ENCODE results near the gene CKM. TPM values are rescaled to one million over a fixed set of nuclear protein-coding genes. Genes with fewer than 3 reads are reported as not detected.
"Not testable (repeated sequence)": the region's sequence is repeated elsewhere in the genome, so short reads cannot be mapped to it uniquely, and the experiment has no call there.

The CKM gene
- total RNA-seq, 2 experiments from 2014 or later = not detected

DNA sequence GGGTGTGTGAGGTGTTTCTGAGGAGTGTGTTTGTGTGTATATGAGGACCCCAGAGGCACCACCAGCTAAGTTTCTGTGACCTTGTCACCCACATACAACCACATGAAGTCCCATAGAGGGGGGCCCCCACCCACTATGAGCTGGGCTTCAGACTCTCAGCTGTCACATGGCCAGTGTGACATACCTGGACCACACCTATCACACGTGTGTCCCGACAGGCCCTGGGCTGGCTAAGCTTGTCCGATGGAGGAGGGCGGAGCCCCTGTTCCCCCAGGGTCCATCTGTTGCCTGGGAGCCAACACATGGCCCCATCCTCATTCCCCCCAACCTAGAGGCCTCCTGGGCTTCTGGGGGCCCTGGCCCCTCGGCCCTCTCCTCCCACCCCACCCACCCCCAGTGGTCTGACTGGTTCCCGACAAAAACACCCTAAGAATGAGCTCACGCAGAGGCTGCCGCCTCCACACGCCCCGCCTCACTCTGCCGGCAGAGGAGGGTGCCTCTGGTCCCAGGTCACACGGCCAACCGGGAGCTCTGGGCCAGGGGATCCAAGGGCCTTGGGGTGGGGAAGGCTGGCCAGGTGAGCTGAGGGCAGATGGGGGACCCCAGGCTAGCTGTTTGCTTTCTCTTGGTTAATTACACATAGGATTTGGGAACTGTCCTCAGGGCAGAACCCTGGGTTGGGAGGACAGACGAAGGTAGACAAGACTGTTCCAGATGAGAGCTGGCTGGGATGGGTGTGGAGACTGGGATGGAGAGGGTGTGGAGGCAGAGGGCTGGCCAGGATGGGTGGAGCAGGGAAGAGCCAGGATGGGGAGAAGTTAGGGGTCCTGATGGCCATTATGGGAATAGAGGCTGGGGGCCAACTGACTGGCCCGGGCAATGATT lies 22.2 kb upstream of the CKM start:
- no peaks in the 10 kb centered on the region for H3K9me3 Mint-ChIP-seq
- no peaks in the 10 kb centered on the region for H3K36me3 Mint-ChIP-seq (ENCODE audit: low read depth)
- ChIA-PET POLR2A (no interaction called here), CTCF (interaction anchor here (0.7 kb wide), 1 partner anchor 279 kb away, joined by 4 read pairs; no protein-coding TSS in a partner anchor)
- H3K27me3 Mint-ChIP-seq = peaks cover 13% of the 10 kb centered on the region
- no peak for DNase-seq
- no peak overlapping the region for H3K4me3 Mint-ChIP-seq
- no peak overlapping the region for H3K27ac Mint-ChIP-seq
- H3K4me1 Mint-ChIP-seq = peaks cover 3% of the 10 kb centered on the region

DNA sequence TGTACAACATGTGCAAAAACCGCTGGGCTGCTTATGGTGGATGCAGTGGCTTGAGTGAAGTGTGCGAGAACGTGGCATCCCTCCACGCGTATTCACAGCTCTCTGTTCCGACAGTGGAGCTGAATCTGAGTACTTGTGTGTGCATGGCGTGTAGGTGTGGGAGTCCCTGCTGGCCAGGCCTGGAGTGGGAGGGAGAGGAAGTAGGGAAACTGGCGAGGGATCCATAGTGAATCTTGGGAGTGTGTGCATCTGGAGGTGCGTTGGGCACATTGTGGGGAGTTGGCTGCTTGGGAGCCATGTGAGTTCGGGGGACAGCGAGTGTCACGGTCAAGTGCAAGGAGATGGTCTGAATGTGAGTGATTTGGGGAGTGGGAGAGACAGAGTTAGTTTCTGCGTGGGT lies 20.2 kb upstream of the CKM start:
- peaks cover 7% of the 10 kb centered on the region for H3K4me1 Mint-ChIP-seq
- no peaks in the 10 kb centered on the region for H3K9me3 Mint-ChIP-seq
- ChIA-PET CTCF (no interaction called here), POLR2A (no interaction called here)
- H3K4me3 Mint-ChIP-seq = no peak overlapping the region
- DNase-seq = no peak
- H3K27ac Mint-ChIP-seq = no peak overlapping the region
- H3K27me3 Mint-ChIP-seq = peaks cover 13% of the 10 kb centered on the region
- H3K36me3 Mint-ChIP-seq (ENCODE audit: low read depth) = no peaks in the 10 kb centered on the region

DNA sequence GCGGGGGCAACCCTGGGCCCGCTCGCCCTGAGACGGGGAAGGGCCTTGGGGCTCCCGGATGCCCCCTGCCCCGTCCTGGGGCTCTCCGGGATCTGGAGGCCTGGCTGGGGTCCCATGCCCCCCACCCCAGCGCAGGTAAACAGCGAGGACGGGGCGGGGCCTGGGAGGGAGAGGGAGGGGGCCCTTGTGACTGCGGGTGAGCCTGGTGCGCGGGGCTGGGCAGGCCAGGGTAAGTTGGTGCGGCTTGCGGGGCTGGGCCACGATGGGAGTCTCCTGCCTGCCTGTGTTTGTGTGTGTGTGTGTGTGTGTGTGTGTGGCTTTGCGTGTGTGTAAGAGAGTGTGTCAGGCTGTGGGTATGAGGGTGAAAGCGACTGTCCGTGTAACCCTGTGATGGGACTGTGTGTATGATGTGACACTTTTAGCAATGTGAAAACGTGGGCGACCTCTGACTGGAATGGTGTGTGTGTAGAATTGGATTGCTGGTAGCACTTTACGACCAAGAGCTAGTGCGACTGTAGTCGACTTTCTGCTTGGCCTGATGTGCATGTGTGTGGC lies 18.3 kb upstream of the CKM start:
- Mint-ChIP-seq H3K4me3 (no peak overlapping the region), H3K27me3 (peaks cover 16% of the 10 kb centered on the region), H3K9me3 (no peaks in the 10 kb centered on the region), H3K36me3 (ENCODE audit: low read depth) (no peaks in the 10 kb centered on the region), H3K4me1 (peaks cover 7% of the 10 kb centered on the region), H3K27ac (no peak overlapping the region)
- POLR2A ChIA-PET = interaction anchor here (0.6 kb wide), 1 partner anchor 519 kb away, joined by 5 read pairs; no protein-coding TSS in a partner anchor
- CTCF ChIA-PET = interaction anchor here (1.8 kb wide), 1 partner anchor 138 kb away, joined by 4 read pairs; no protein-coding TSS in a partner anchor
- DNase-seq = no peak

- Mint-ChIP-seq H3K4me1 (peaks cover 7% of the 10 kb centered on the region), H3K4me3 (peak within 1 kb of the TSS; percentile 15), H3K27me3 (peaks cover 13% of the 10 kb centered on the region), H3K27ac (no peak within 1 kb of the TSS), H3K36me3 (ENCODE audit: low read depth) (no peaks in the 10 kb centered on the region), H3K9me3 (no peaks in the 10 kb centered on the region)
- peak; percentile 41 for DNase-seq
- POLR2A ChIA-PET = no interaction called here
- CTCF ChIA-PET = interaction anchor here (1.5 to 2.0 kb wide), 3 partner anchors 14 to 138 kb away, joined by 3 to 5 read pairs (median 4); no protein-coding TSS in a partner anchor
Observed at GRCh38 chr19:45340232-45340898, 17.7 kb upstream of the CKM start, which contains the start of gene KLC3. KLC3 (plus strand) TSS chr19:45340750; CDS start chr19:45345542, 4,792 bp downstream.

GRCh38 chr19:45339629-45340028 lies 17.0 kb upstream of the CKM start:
- H3K4me3 Mint-ChIP-seq = no peak overlapping the region
- no peaks in the 10 kb centered on the region for H3K36me3 Mint-ChIP-seq (ENCODE audit: low read depth)

GRCh38 chr19:45336696-45337251 lies 14.1 kb upstream of the CKM start:
- POLR2A ChIA-PET = no interaction called here
- no peak for DNase-seq
- no peak overlapping the region for H3K4me3 Mint-ChIP-seq
- H3K9me3 Mint-ChIP-seq = no peaks in the 10 kb centered on the region
- H3K4me1 Mint-ChIP-seq = peaks cover 7% of the 10 kb centered on the region
- peaks cover 9% of the 10 kb centered on the region for H3K27me3 Mint-ChIP-seq
- H3K27ac Mint-ChIP-seq = no peak overlapping the region
- H3K36me3 Mint-ChIP-seq (ENCODE audit: low read depth) = no peaks in the 10 kb centered on the region
- CTCF ChIA-PET = interaction anchor here (0.6 to 1.4 kb wide), 4 partner anchors 10 to 658 kb away, joined by 3 to 5 read pairs (median 4); partner anchors contain the start of gene CCDC61

More at GRCh38 chr19:45339629-45340028, 17.0 kb upstream of the CKM start:
- ChIA-PET CTCF (interaction anchor here (0.8 to 2.1 kb wide), 11 partner anchors 13 to 247 kb away, joined by 3 to 6 read pairs (median 4); partner anchors contain the start of gene PPP1R37), POLR2A (no interaction called here)
- Mint-ChIP-seq H3K4me1 (peaks cover 7% of the 10 kb centered on the region), H3K27me3 (peaks cover 12% of the 10 kb centered on the region), H3K9me3 (no peaks in the 10 kb centered on the region), H3K27ac (no peak overlapping the region)
- DNase-seq = no peak

- H3K36me3 Mint-ChIP-seq (ENCODE audit: low read depth); POLR2A ChIA-PET; H3K27ac Mint-ChIP-seq; CTCF ChIA-PET; H3K4me3 Mint-ChIP-seq; DNase-seq; H3K4me1 Mint-ChIP-seq; H3K27me3 Mint-ChIP-seq; H3K9me3 Mint-ChIP-seq: not testable (repeated sequence)
Observed at GRCh38 chr19:45334881-45335280, 12.2 kb upstream of the CKM start.

DNA sequence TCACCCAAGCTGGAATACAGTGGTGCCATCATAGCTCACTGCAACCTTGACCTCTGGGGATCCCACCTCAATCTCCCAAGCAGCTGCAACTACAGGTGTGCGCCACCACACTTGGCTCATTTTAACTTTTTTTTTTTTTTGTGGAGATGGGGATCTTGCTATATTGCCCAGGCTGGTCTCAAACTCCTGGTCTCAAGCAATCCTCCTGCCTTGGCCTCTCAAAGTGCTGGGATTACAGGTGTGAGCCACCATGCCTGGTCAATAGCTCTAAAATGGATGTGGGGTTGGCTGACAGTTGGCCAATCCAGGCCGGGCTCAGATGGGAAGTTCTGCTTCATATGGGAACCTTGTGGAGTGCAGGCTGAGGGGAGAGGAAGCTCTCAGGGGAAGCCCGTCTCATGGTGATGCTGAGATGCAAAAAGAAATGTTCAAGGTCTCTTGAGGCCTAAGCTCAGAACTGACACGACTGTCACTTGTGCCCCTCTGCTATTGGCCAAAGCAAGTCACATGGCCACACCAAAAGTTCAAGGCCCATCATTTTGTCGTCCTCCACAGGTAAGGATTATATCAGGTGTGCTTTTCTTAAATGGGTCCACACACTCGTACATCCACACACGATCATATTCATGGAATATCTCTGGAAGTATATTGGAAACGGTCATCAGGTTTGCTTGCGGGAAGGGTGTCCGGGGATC lies 11.1 kb upstream of the CKM start:
- no peak for DNase-seq
- Mint-ChIP-seq H3K36me3 (ENCODE audit: low read depth) (no peaks in the 10 kb centered on the region), H3K27ac (no peak overlapping the region), H3K4me1 (peaks cover 3% of the 10 kb centered on the region), H3K4me3 (no peak overlapping the region), H3K27me3 (peaks cover 4% of the 10 kb centered on the region), H3K9me3 (no peaks in the 10 kb centered on the region)
- POLR2A ChIA-PET = no interaction called here
- CTCF ChIA-PET = no interaction called here

- ChIA-PET POLR2A (no interaction called here), CTCF (no interaction called here)
- no peak overlapping the region for H3K27ac Mint-ChIP-seq
- peaks cover under 1% of the 10 kb centered on the region for H3K4me1 Mint-ChIP-seq
- no peak for DNase-seq
- peaks cover 3% of the 10 kb centered on the region for H3K27me3 Mint-ChIP-seq
- no peak overlapping the region for H3K4me3 Mint-ChIP-seq
- H3K36me3 Mint-ChIP-seq (ENCODE audit: low read depth) = no peaks in the 10 kb centered on the region
- no peaks in the 10 kb centered on the region for H3K9me3 Mint-ChIP-seq
Observed at GRCh38 chr19:45331411-45331810, 8.7 kb upstream of the CKM start.

- Mint-ChIP-seq H3K4me1 (peaks cover 2% of the 10 kb centered on the region), H3K27me3 (peaks cover 16% of the 10 kb centered on the region), H3K36me3 (ENCODE audit: low read depth) (no peaks in the 10 kb centered on the region), H3K9me3 (no peaks in the 10 kb centered on the region), H3K27ac (no peak overlapping the region), H3K4me3 (no peak overlapping the region)
- CTCF ChIA-PET = interaction anchor here (1.6 to 1.8 kb wide), 2 partner anchors 10 to 12 kb away, joined by 5 read pairs; no protein-coding TSS in a partner anchor
- POLR2A ChIA-PET = no interaction called here
- DNase-seq = no peak
Observed at GRCh38 chr19:45327404-45328143, 4.9 kb upstream of the CKM start.

- CTCF ChIA-PET = no interaction called here
- POLR2A ChIA-PET = no interaction called here
- H3K27me3 Mint-ChIP-seq = peaks cover 21% of the 10 kb centered on the region
- no peak for DNase-seq
- no peaks in the 10 kb centered on the region for H3K9me3 Mint-ChIP-seq
- no peak overlapping the region for H3K4me3 Mint-ChIP-seq
- peaks cover 2% of the 10 kb centered on the region for H3K4me1 Mint-ChIP-seq
- H3K27ac Mint-ChIP-seq = no peak overlapping the region
- H3K36me3 Mint-ChIP-seq (ENCODE audit: low read depth) = no peaks in the 10 kb centered on the region
Observed at GRCh38 chr19:45324349-45324907, 1.8 kb upstream of the CKM start.

GRCh38 chr19:45323671-45324081 lies 1.0 kb upstream of the CKM start:
- POLR2A ChIA-PET = no interaction called here
- H3K4me3 Mint-ChIP-seq = no peak overlapping the region
- H3K9me3 Mint-ChIP-seq = no peaks in the 10 kb centered on the region
- peaks cover 21% of the 10 kb centered on the region for H3K27me3 Mint-ChIP-seq
- DNase-seq = no peak
- no peaks in the 10 kb centered on the region for H3K36me3 Mint-ChIP-seq (ENCODE audit: low read depth)
- H3K4me1 Mint-ChIP-seq = peaks cover 2% of the 10 kb centered on the region
- CTCF ChIA-PET = no interaction called here
- no peak overlapping the region for H3K27ac Mint-ChIP-seq
